HepG2 (cell line): ENCODE results near the gene DPP6. TPM values are rescaled to one million over a fixed set of nuclear protein-coding genes. Genes with fewer than 3 reads are reported as not detected.

ENCODE experiments used
- ATAC-seq: fragments of 200-7000 bp; cut with Tn5 transposase; 3 replicates; pipeline ENCODE4 v1.9.1; 2020; ENCODE audit warnings: mild to moderate bottlenecking, moderate library complexity
- BruUV-seq: library from RNA; stranded (reverse); fragments of 400-500 nt; replicated peaks from 2 replicates; lab custom pipeline; 2021; lab: Mats Ljungman, UMichigan
- CTCF ChIA-PET: fragments of 300-600 bp; formaldehyde crosslinking; extraction: SDS; loops from one replicate; lab custom pipeline; 2021; ENCODE audit warnings: low total read pairs, inconsistent platforms, low intra/inter-chr PET ratio; lab: Yijun Ruan, JAX
- POLR2A ChIA-PET: fragments of 350-600 bp; sonication (Branson Sonifier 250); formaldehyde crosslinking; loops from one replicate; lab custom pipeline; 2020; ENCODE audit warnings: antibody characterized with exemption, inconsistent platforms; lab: Yijun Ruan, JAX
- DNase-seq: peaks from one replicate; pipeline ENCODE4 v3.0.0-alpha.2; 2015; ENCODE audit warnings: low spot score
- FAIRE-seq: peaks from 3 replicates; lab custom pipeline; 2011; peaks lifted over from hg19 to GRCh38; lab: Jason Lieb, UNC
- H2AFZ ChIP-seq: one replicate; pipeline ENCODE4 v1.6.1; 2011; ENCODE audit warnings: low read length, inconsistent platforms
- H3K27ac ChIP-seq: fragments of 300-600 bp; 3 replicates; pipeline ENCODE4 v1.8.0; 2011; ENCODE audit warnings: mixed run types, mild to moderate bottlenecking, mixed read lengths, low read length, inconsistent platforms; ENCODE audit not compliant: insufficient read depth; ENCODE audit errors: extremely low read length
- H3K27me3 ChIP-seq, 2 experiments: fragments of 200-600 bp in 1 of 2; 2 replicates in 1 of 2; 3 replicates in 1 of 2; pipeline versions ENCODE4 v1.6.0 to v1.8.0; 2011; ENCODE audit warnings: low read length in 2 of 2, mild to moderate bottlenecking in 2 of 2, moderate library complexity in 2 of 2, inconsistent platforms in 1 of 2; ENCODE audit not compliant: insufficient read depth in 2 of 2, control insufficient read depth in 1 of 2
- H3K36me3 ChIP-seq, 2 experiments: fragments of 200-600 bp in 1 of 2; replicated peaks in 1 of 2; 2 replicates in 1 of 2; 3 replicates in 1 of 2; pipeline versions ENCODE4 v1.5.1 to v1.8.0; 2011; ENCODE audit warnings: low read length in 2 of 2, inconsistent platforms in 1 of 2; ENCODE audit not compliant: insufficient read depth in 2 of 2, control insufficient read depth in 1 of 2
- H3K4me1 ChIP-seq: 2 replicates; pipeline ENCODE4 v1.5.1; 2012; ENCODE audit warnings: low read length, inconsistent platforms; ENCODE audit not compliant: insufficient read depth
- H3K4me2 ChIP-seq: 2 replicates; pipeline ENCODE4 v1.6.0; 2011; ENCODE audit warnings: low read depth, low read length, inconsistent platforms
- H3K4me3 ChIP-seq, 3 experiments: fragments of 200-600 bp in 1 of 3; sonication (generic), shearing (Covaris generic) in 1 of 3; replicated peaks in 1 of 3; 2 replicates each; pipeline ENCODE4 v1.5.1; 2011 to 2016; ENCODE audit warnings: low read length in 3 of 3, inconsistent platforms in 2 of 3, low read depth in 2 of 3, mild to moderate bottlenecking in 2 of 3, control low read depth in 1 of 3, mixed read lengths in 1 of 3; ENCODE audit not compliant: insufficient read depth in 1 of 3
- H3K79me2 ChIP-seq: one replicate; pipeline ENCODE4 v1.6.1; 2011; ENCODE audit warnings: low read length, inconsistent platforms; ENCODE audit not compliant: insufficient read depth
- H3K9ac ChIP-seq: 2 replicates; pipeline ENCODE4 v1.6.0; 2011; ENCODE audit warnings: mild to moderate bottlenecking, low read depth, low read length, inconsistent platforms; ENCODE audit not compliant: insufficient read depth
- H3K9me3 ChIP-seq: 2 replicates; pipeline ENCODE4 v1.5.1; 2012; ENCODE audit warnings: mild to moderate bottlenecking, low read length
- H4K20me1 ChIP-seq: 2 replicates; pipeline ENCODE4 v1.6.0; 2011; ENCODE audit warnings: inconsistent platforms, mild to moderate bottlenecking, low read length, moderate library complexity; ENCODE audit not compliant: insufficient read depth
- BRCA1 ChIP-seq: sonication (generic); formaldehyde crosslinking; IDR thresholded peaks from 2 replicates; pipeline ENCODE4 v1.4.0; 2020; ENCODE audit warnings: missing genetic modification reagents
- DBP ChIP-seq: sonication (generic); formaldehyde crosslinking; IDR thresholded peaks from 2 replicates; pipeline ENCODE4 v1.4.0; 2020; ENCODE audit warnings: missing genetic modification reagents; ENCODE audit errors: not compliant biosample characterization
- EZH2 ChIP-seq: conservative IDR thresholded peaks from 2 replicates; pipeline ENCODE4 v1.6.1; 2012; ENCODE audit warnings: mild to moderate bottlenecking, low read depth, low read length, moderate library complexity
- GPBP1L1 ChIP-seq: sonication (generic); formaldehyde crosslinking; IDR thresholded peaks from 2 replicates; pipeline ENCODE4 v1.5.0; 2020; ENCODE audit warnings: mild to moderate bottlenecking, missing genetic modification reagents
- HDAC1 ChIP-seq: sonication (generic); formaldehyde crosslinking; IDR thresholded peaks from 2 replicates; pipeline ENCODE4 v1.5.1; 2020; ENCODE audit warnings: mild to moderate bottlenecking, missing genetic modification reagents
- HIC2 ChIP-seq: sonication (generic); formaldehyde crosslinking; IDR thresholded peaks from 2 replicates; pipeline ENCODE4 v1.9.0; 2022; ENCODE audit warnings: low read depth, missing genetic modification reagents
- IRF9 ChIP-seq: sonication (generic); formaldehyde crosslinking; IDR thresholded peaks from 2 replicates; pipeline ENCODE4 v1.8.0; 2022; ENCODE audit warnings: missing genetic modification reagents, mild to moderate bottlenecking, borderline replicate concordance
- MATR3 ChIP-seq: sonication (generic); formaldehyde crosslinking; IDR thresholded peaks from 2 replicates; pipeline ENCODE4 v1.4.0; 2020; ENCODE audit warnings: missing genetic modification reagents
- SATB2 ChIP-seq: sonication (generic); formaldehyde crosslinking; IDR thresholded peaks from 2 replicates; pipeline ENCODE4 v1.5.0; 2020; ENCODE audit warnings: missing genetic modification reagents
- ZBED4 ChIP-seq: sonication (generic); formaldehyde crosslinking; IDR thresholded peaks from 2 replicates; pipeline ENCODE4 v1.4.0; 2020; ENCODE audit warnings: missing genetic modification reagents, borderline replicate concordance
- ZNF253 ChIP-seq: sonication (generic); formaldehyde crosslinking; IDR thresholded peaks from 2 replicates; pipeline ENCODE4 v1.8.0; 2022; ENCODE audit warnings: mild to moderate bottlenecking, missing genetic modification reagents, borderline replicate concordance
- ZNF280B ChIP-seq: sonication (generic); formaldehyde crosslinking; IDR thresholded peaks from 2 replicates; pipeline ENCODE4 v1.5.0; 2020; ENCODE audit warnings: missing genetic modification reagents, mild to moderate bottlenecking, borderline replicate concordance
- ZNF501 ChIP-seq: sonication (generic); formaldehyde crosslinking; IDR thresholded peaks from 2 replicates; pipeline ENCODE4 v1.5.1; 2020; ENCODE audit warnings: mild to moderate bottlenecking, moderate library complexity, missing genetic modification reagents
- ZSCAN30 ChIP-seq: sonication (generic); formaldehyde crosslinking; IDR thresholded peaks from 2 replicates; pipeline ENCODE4 v1.5.0; 2020; ENCODE audit warnings: mild to moderate bottlenecking, missing genetic modification reagents
- WGBS: methylation state at CpG from one replicate; pipeline ENCODE4 v1.1.6; 2017; ENCODE audit warnings: low lambda C conversion rate; 5-methylcytosine and 5-hydroxymethylcytosine counted together
- in situ Hi-C: cut with HindIII; loops from 2 replicates; pipeline ENCODE4 v1.10.0; 2017; ENCODE audit warnings: low pct_unique_long_range_greater_than_20kb; ENCODE audit not compliant: extremely low pct_ligation_motif_present
- intact Hi-C: fragments of 100-400 bp; cut with micrococcal nuclease; formaldehyde crosslinking; loops from one replicate; pipeline ENCODE4 v1.10.0; 2022; ENCODE audit not compliant: unreplicated experiment
- polyA plus RNA-seq, 8 experiments: library from polyadenylated mRNA; depleted of rRNA in 3 of 8; stranded (reverse) in 7 of 8; unstranded in 1 of 8; fragments of >200 nt; fragmentation: Illumina TruSeq in 4 of 8; extraction: Trizol in 4 of 8; gene quantifications; 2 replicates each; pipeline versions ENCODE4 v1.2.1 to v1.2.3, GENCODE V29; 2011 to 2016; ENCODE audit warnings: low read depth in 4 of 8, missing spikeins in 1 of 8, mixed read lengths in 1 of 8; ENCODE audit not compliant: insufficient read depth in 1 of 8
- total RNA-seq, 5 experiments: library from RNA; depleted of rRNA; stranded (reverse); fragments of >200 nt; fragmentation: Illumina TruSeq; extraction: Trizol; gene quantifications; 2 replicates each; pipeline ENCODE4 v1.2.3, GENCODE V29; 2016; ENCODE audit warnings: low read depth in 1 of 5

Gene DPP6
- total and polyA plus RNA-seq, 2 of the 13 experiments (the other 11 are each of a cell fraction or from before 2014, with no cell fraction given): not detected

- intact Hi-C loops: no loop called here
- Histone ChIP-seq H4K20me1 (no peaks in the 10 kb centered on the region), H3K4me1 (no peaks in the 10 kb centered on the region), H3K4me3 (no peak overlapping the region), H3K9ac (no peak overlapping the region), H3K79me2 (no peaks in the 10 kb centered on the region), H3K27ac (no peak overlapping the region), H3K9me3 (0 out of 2 replicates have a peak, but pooled peaks cover 3% of the 10 kb centered on the region), H3K27me3 (peaks cover 0 to 40% of the 10 kb centered on the region in 2 experiments; a peak in 2 of 5 replicates), H3K36me3 (no peaks in the 10 kb centered on the region), H3K4me2 (no peak overlapping the region), H2AFZ (no peak overlapping the region)
- BruUV-seq: no TSS peak
- ATAC-seq (no peak), DNase-seq (no peak), FAIRE-seq (no peak)
- ChIA-PET POLR2A (no interaction called here), CTCF (no interaction called here)
- 78% methylated on average over 1 of the region's 1 CpG for WGBS
- in situ Hi-C loops: no loop called here
- TF ChIP-seq GPBP1L1 (CRISPR knock-in tag) (no peak), MATR3 (CRISPR knock-in tag) (no peak), EZH2 (no peak), BRCA1 (CRISPR knock-in tag) (no peak), ZNF501 (CRISPR knock-in tag) (no peak), DBP (CRISPR knock-in tag) (no peak), HIC2 (CRISPR knock-in tag) (no peak), IRF9 (CRISPR knock-in tag) (no peak), ZBED4 (no peak), ZNF280B (CRISPR knock-in tag) (no peak), ZSCAN30 (no peak), ZNF253 (no peak), SATB2 (no peak), HDAC1 (CRISPR knock-in tag) (no peak)
Measured at GRCh38 chr7:154765118-154765517, 712.9 kb downstream of the DPP6 start.
